SK-N-SH (cell line): Measurements from ENCODE around the gene TNK2. TPM values are rescaled to one million over a fixed set of nuclear protein-coding genes. Genes with fewer than 3 reads are reported as not detected.

Experiments
- CTCF ChIA-PET: fragments of 300-600, 350-600 bp; formaldehyde crosslinking; extraction: SDS; loops from one replicate; lab custom pipeline; 2021; lab: Yijun Ruan, JAX
- POLR2A ChIA-PET: fragments of 350-600 bp; sonication (Branson Sonifier 250); formaldehyde crosslinking; extraction: SDS; loops from one replicate; lab custom pipeline; 2020; ENCODE audit warnings: antibody characterized with exemption, inconsistent platforms; lab: Yijun Ruan, JAX
- DNase-seq: peaks from one replicate; pipeline ENCODE4 v3.0.0; 2012
- H2AFZ ChIP-seq: fragments of 200-600 bp; sonication (generic); 2 replicates; pipeline ENCODE4 v1.8.1; 2016; ENCODE audit warnings: antibody characterized with exemption, mild to moderate bottlenecking, low read depth
- H3F3A ChIP-seq: fragments of 200-600 bp; sonication (generic); replicated peaks from 2 replicates; pipeline ENCODE3; 2016; ENCODE audit warnings: antibody characterized with exemption, mild to moderate bottlenecking; ENCODE audit not compliant: insufficient read depth
- H3K27ac ChIP-seq, 2 experiments: fragments of 200-500 bp in 1 of 2; fragments of 200-600 bp in 1 of 2; sonication (Bioruptor generic) in 1 of 2; sonication (generic), shearing (Covaris generic) in 1 of 2; 2 replicates each; pipeline versions ENCODE4 v1.5.1 to v1.6.1; 2014 to 2016; ENCODE audit warnings: low read depth in 2 of 2, inconsistent platforms in 1 of 2, low read length in 1 of 2, mild to moderate bottlenecking in 1 of 2, mixed read lengths in 1 of 2
- H3K27me3 ChIP-seq: fragments of 200-600 bp; sonication (generic), shearing (Covaris generic); 2 replicates; pipeline ENCODE4 v1.6.1; 2016; ENCODE audit warnings: mixed run types; ENCODE audit not compliant: insufficient read depth
- H3K36me3 ChIP-seq, 2 experiments: fragments of 200-500 bp in 1 of 2; fragments of 200-600 bp in 1 of 2; sonication (Bioruptor generic) in 1 of 2; sonication (generic) in 1 of 2; replicated peaks in 1 of 2; 2 replicates each; pipeline versions ENCODE3 to v1.5.1; 2014 to 2016; ENCODE audit warnings: low read length in 1 of 2, mild to moderate bottlenecking in 1 of 2; ENCODE audit not compliant: insufficient read depth in 2 of 2, control insufficient read depth in 1 of 2
- H3K4me1 ChIP-seq, 2 experiments: fragments of 200-500 bp in 1 of 2; fragments of 200-600 bp in 1 of 2; sonication (Bioruptor generic) in 1 of 2; sonication (generic), shearing (Covaris generic) in 1 of 2; 2 replicates each; pipeline versions ENCODE4 v1.5.1 to v1.6.1; 2014 to 2016; ENCODE audit warnings: low read depth in 1 of 2, low read length in 1 of 2, mixed run types in 1 of 2; ENCODE audit not compliant: insufficient read depth in 2 of 2, control insufficient read depth in 1 of 2
- H3K4me2 ChIP-seq: fragments of 200-600 bp; sonication (generic), shearing (Covaris generic); 2 replicates; pipeline ENCODE4 v1.6.1; 2017; ENCODE audit warnings: mixed run types
- H3K4me3 ChIP-seq, 2 experiments: fragments of 200-500 bp in 1 of 2; fragments of 200-600 bp in 1 of 2; sonication (Bioruptor generic) in 1 of 2; sonication (generic), shearing (Covaris generic) in 1 of 2; 2 replicates each; pipeline versions ENCODE4 v1.5.1 to v1.8.1; 2014 to 2016; ENCODE audit warnings: low read depth in 2 of 2, inconsistent platforms in 1 of 2, low read length in 1 of 2, mild to moderate bottlenecking in 1 of 2, mixed read lengths in 1 of 2, moderate library complexity in 1 of 2
- H3K79me2 ChIP-seq: fragments of 200-600 bp; sonication (generic); 2 replicates; pipeline ENCODE4 v1.8.1; 2017; ENCODE audit warnings: mild to moderate bottlenecking; ENCODE audit not compliant: insufficient read depth
- H3K9ac ChIP-seq: fragments of 200-600 bp; sonication (generic); 2 replicates; pipeline ENCODE4 v1.6.1; 2017; ENCODE audit warnings: mixed run types
- H3K9me2 ChIP-seq: fragments of 200-600 bp; sonication (generic); 2 replicates; pipeline ENCODE4 v1.6.1; 2017; ENCODE audit warnings: mixed run types
- H3K9me3 ChIP-seq: fragments of 200-600 bp; sonication (generic); 2 replicates; pipeline ENCODE4 v1.6.1; 2017; ENCODE audit warnings: mixed run types, mild to moderate bottlenecking, moderate library complexity
- H4K20me1 ChIP-seq: fragments of 200-600 bp; sonication (generic); 2 replicates; pipeline ENCODE4 v1.6.1; 2017; ENCODE audit warnings: mild to moderate bottlenecking, mixed run types; ENCODE audit not compliant: insufficient read depth
- CHD2 ChIP-seq: fragments of 150-350 bp; IDR thresholded peaks from 2 replicates; pipeline ENCODE4 v1.6.1; 2018; ENCODE audit warnings: low read length; ENCODE audit not compliant: partially characterized antibody
- EP300 ChIP-seq, 2 experiments: IDR thresholded peaks; 2 replicates each; pipeline versions ENCODE4 v1.4.0 to v1.6.1; 2012; ENCODE audit warnings: borderline replicate concordance in 1 of 2, low read depth in 1 of 2, low read length in 1 of 2
- FOSL2 ChIP-seq: IDR thresholded peaks from 2 replicates; pipeline ENCODE4 v1.4.0; 2012; ENCODE audit warnings: low read depth, mild to moderate bottlenecking, moderate library complexity, borderline replicate concordance
- GABPA ChIP-seq: IDR thresholded peaks from 2 replicates; pipeline ENCODE4 v1.4.0; 2012; ENCODE audit warnings: low read depth, mild to moderate bottlenecking
- GATA2 ChIP-seq: sonication (generic); formaldehyde crosslinking; IDR thresholded peaks from 2 replicates; pipeline ENCODE4 v1.5.0; 2020; ENCODE audit warnings: mild to moderate bottlenecking, missing genetic modification reagents
- NFIC ChIP-seq: IDR thresholded peaks from 2 replicates; pipeline ENCODE4 v1.4.0; 2012; ENCODE audit warnings: borderline replicate concordance
- NRF1 ChIP-seq: IDR thresholded peaks from 2 replicates; pipeline ENCODE4 v1.6.1; 2012; ENCODE audit warnings: low read depth, mild to moderate bottlenecking, low read length
- RCOR1 ChIP-seq: fragments of 150-350 bp; IDR thresholded peaks from 2 replicates; pipeline ENCODE4 v1.6.1; 2017; ENCODE audit warnings: antibody characterized with exemption, low read length
- SIN3A ChIP-seq: IDR thresholded peaks from 2 replicates; pipeline ENCODE4 v1.6.1; 2012; ENCODE audit warnings: low read depth, mild to moderate bottlenecking, low read length, moderate library complexity, borderline replicate concordance
- TAF1 ChIP-seq: IDR thresholded peaks from 2 replicates; pipeline ENCODE4 v1.6.1; 2012; ENCODE audit warnings: low read depth, mild to moderate bottlenecking, low read length, moderate library complexity, borderline replicate concordance
- YY1 ChIP-seq: IDR thresholded peaks from 2 replicates; pipeline ENCODE4 v1.4.0; 2012; ENCODE audit warnings: low read depth, mild to moderate bottlenecking
- WGBS: methylation state at CpG from one replicate; pipeline ENCODE4 v1.1.6; 2017; ENCODE audit warnings: low lambda C conversion rate; 5-methylcytosine and 5-hydroxymethylcytosine counted together
- polyA plus RNA-seq, 3 experiments: library from polyadenylated mRNA; depleted of rRNA; stranded (reverse); fragments of >200 nt; gene quantifications; 2 replicates each; pipeline ENCODE4 v1.2.3, GENCODE V29; 2012
- TF ChIP-seq, protein P1 (sequence below): fragments of 200-600 bp; sonication (generic); IDR thresholded peaks from 2 replicates; pipeline ENCODE4 v1.6.1; 2017; ENCODE audit warnings: antibody characterized with exemption, mild to moderate bottlenecking, moderate library complexity
- TF ChIP-seq, protein P2 (sequence below): IDR thresholded peaks from 2 replicates; pipeline ENCODE4 v1.4.0; 2012; ENCODE audit warnings: low read depth, borderline replicate concordance
- TF ChIP-seq, protein P3 (sequence below): fragments of 150-350 bp; IDR thresholded peaks from 2 replicates; pipeline ENCODE4 v1.6.1; 2016; ENCODE audit warnings: mild to moderate bottlenecking, low read depth, low read length
- TF ChIP-seq, protein P4 (sequence below): IDR thresholded peaks from 2 replicates; pipeline ENCODE4 v1.4.0; 2012; ENCODE audit warnings: low read depth

TNK2 gene
- polyA plus RNA-seq, 1 of the 3 experiments (the other 2 are of a cell fraction): 17.3 TPM

DNA sequence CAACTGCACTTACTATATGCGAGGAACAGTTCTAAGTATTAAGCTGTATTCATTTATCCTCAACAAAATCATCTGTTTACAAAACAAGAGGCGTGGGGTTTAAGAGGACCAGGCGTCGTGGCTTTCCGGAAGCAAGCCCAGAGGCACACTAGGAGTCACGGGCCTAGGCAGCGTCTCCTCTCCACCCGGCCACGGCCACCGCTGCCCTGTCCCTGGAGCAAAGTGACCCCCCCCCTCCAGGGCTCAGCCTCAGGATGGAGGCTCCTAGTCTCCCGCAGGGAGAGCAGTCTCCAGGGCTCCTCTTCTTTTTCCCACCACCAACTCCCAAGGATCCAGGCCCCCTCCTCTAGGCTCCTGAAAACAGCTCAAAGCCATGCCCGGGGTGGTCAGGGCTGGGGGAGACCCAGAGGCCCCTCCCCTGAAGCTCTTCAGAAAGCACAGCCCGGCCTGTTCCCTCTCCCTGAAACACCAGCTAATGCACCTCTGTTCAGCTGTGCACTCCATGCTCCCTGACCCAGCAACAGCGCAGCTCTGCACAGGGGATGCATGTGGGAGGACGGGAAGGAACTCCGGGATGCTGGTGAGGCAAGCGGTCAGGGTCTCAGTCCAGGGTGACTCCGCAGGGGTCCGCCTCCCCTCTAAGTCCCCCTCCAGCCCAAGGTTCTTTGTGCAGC lies 16.8 kb downstream of the TNK2 start (continued):
- TF ChIP-seq, protein P1, sequence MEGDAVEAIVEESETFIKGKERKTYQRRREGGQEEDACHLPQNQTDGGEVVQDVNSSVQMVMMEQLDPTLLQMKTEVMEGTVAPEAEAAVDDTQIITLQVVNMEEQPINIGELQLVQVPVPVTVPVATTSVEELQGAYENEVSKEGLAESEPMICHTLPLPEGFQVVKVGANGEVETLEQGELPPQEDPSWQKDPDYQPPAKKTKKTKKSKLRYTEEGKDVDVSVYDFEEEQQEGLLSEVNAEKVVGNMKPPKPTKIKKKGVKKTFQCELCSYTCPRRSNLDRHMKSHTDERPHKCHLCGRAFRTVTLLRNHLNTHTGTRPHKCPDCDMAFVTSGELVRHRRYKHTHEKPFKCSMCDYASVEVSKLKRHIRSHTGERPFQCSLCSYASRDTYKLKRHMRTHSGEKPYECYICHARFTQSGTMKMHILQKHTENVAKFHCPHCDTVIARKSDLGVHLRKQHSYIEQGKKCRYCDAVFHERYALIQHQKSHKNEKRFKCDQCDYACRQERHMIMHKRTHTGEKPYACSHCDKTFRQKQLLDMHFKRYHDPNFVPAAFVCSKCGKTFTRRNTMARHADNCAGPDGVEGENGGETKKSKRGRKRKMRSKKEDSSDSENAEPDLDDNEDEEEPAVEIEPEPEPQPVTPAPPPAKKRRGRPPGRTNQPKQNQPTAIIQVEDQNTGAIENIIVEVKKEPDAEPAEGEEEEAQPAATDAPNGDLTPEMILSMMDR: no peak
- TF ChIP-seq, all 33 proteins: peak for 0

DNA sequence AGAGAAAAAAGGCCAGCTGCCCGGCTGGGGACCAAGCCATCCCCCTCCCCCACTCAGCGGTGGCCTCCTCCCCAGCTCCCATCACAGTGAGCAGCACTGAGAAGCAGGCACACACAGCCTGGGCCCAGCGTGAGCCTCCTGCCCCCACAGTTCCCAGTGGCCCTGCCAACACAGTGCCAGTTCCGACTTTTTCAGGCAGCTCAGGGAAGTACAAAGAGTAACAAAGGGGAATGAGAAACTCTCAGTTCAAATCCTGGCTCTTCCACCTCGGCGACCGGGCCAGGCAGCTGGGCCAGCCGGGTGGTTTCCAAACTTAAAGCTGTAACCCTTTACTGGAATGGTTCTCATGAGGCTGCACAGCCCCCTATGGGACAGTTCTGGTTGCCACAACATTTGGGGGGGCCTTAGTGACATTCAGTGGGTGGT lies 18.5 kb downstream of the TNK2 start:
- Histone ChIP-seq H3K27me3 (no peaks in the 10 kb centered on the region), H3K27ac (no peak overlapping the region), H3K79me2 (peaks cover 69% of the 10 kb centered on the region), H4K20me1 (peaks cover 19% of the 10 kb centered on the region; the same call in 1 of the 2 replicates), H3K4me1 (peaks cover 26 to 31% of the 10 kb centered on the region in 2 experiments; a peak in 2 of 4 replicates), H3K9ac (no peak overlapping the region), H3K9me3 (no peaks in the 10 kb centered on the region), H3K4me3 (no peak overlapping the region), H3K9me2 (no peaks in the 10 kb centered on the region), H2AFZ (no peak overlapping the region), H3K4me2 (no peak overlapping the region), H3F3A (peaks cover 17% of the 10 kb centered on the region), H3K36me3 (peaks cover 0 to 2% of the 10 kb centered on the region in 2 experiments)
- DNase-seq: no peak
- ChIA-PET CTCF (interaction anchor here (1.4 to 29.0 kb wide), 4 partner anchors 10 to 33 kb away, joined by 3 to 606 read pairs (median 6); no protein-coding TSS in a partner anchor), POLR2A (no interaction called here)
- TF ChIP-seq, protein P2, sequence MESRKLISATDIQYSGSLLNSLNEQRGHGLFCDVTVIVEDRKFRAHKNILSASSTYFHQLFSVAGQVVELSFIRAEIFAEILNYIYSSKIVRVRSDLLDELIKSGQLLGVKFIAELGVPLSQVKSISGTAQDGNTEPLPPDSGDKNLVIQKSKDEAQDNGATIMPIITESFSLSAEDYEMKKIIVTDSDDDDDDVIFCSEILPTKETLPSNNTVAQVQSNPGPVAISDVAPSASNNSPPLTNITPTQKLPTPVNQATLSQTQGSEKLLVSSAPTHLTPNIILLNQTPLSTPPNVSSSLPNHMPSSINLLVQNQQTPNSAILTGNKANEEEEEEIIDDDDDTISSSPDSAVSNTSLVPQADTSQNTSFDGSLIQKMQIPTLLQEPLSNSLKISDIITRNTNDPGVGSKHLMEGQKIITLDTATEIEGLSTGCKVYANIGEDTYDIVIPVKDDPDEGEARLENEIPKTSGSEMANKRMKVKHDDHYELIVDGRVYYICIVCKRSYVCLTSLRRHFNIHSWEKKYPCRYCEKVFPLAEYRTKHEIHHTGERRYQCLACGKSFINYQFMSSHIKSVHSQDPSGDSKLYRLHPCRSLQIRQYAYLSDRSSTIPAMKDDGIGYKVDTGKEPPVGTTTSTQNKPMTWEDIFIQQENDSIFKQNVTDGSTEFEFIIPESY: no peak
- TF ChIP-seq, protein P3, sequence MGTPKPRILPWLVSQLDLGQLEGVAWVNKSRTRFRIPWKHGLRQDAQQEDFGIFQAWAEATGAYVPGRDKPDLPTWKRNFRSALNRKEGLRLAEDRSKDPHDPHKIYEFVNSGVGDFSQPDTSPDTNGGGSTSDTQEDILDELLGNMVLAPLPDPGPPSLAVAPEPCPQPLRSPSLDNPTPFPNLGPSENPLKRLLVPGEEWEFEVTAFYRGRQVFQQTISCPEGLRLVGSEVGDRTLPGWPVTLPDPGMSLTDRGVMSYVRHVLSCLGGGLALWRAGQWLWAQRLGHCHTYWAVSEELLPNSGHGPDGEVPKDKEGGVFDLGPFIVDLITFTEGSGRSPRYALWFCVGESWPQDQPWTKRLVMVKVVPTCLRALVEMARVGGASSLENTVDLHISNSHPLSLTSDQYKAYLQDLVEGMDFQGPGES: no peak
- TF ChIP-seq NRF1: no peak
- no peak for TF ChIP-seq FOSL2
- no peak for TF ChIP-seq GABPA
- no peak for TF ChIP-seq GATA2
- TF ChIP-seq RCOR1: no peak
- TF ChIP-seq YY1: no peak
- no peak for TF ChIP-seq TAF1
- TF ChIP-seq NFIC: no peak
- no peak for TF ChIP-seq EP300 (IDR thresholded peaks at IDR 0.05; ENCODE audit: borderline replicate concordance in 1 of 2, low read depth in 1 of 2, low read length in 1 of 2)
- TF ChIP-seq CHD2: no peak
- TF ChIP-seq, protein P4, sequence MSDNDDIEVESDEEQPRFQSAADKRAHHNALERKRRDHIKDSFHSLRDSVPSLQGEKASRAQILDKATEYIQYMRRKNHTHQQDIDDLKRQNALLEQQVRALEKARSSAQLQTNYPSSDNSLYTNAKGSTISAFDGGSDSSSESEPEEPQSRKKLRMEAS: no peak
- no peak for TF ChIP-seq SIN3A
- 95% methylated on average over 4 of the region's 8 CpGs for WGBS
